IMR-90 (cell line): ENCODE data around the gene EPN1. TPM values are rescaled to one million over a fixed set of nuclear protein-coding genes. Genes with fewer than 3 reads are reported as not detected.

Source experiments
- ATAC-seq: fragments of 200-7000 bp; cut with Tn5 transposase; 2 replicates; pipeline ENCODE4 v1.9.1; 2020; ENCODE audit warnings: low read depth, mild to moderate bottlenecking, moderate library complexity
- BruUV-seq: library from RNA; stranded (reverse); fragments of 400-500 nt; replicated peaks from 2 replicates; lab custom pipeline; 2021; lab: Mats Ljungman, UMichigan
- CTCF ChIA-PET: fragments of 300-600 bp; formaldehyde crosslinking; extraction: SDS; loops from one replicate; lab custom pipeline; 2021; ENCODE audit warnings: antibody characterized with exemption; lab: Yijun Ruan, JAX
- POLR2A ChIA-PET: fragments of 300-600 bp; sonication (Branson Sonifier 250); formaldehyde crosslinking; loops from one replicate; lab custom pipeline; 2022; ENCODE audit warnings: antibody characterized with exemption; ENCODE audit not compliant: unreplicated experiment; lab: Charles Lee
- DNase-seq: peaks from one replicate; pipeline ENCODE4 v3.0.0; 2013
- H2AFZ ChIP-seq: replicated peaks from 2 replicates; pipeline ENCODE3; 2013; ENCODE audit warnings: low read length, mild to moderate bottlenecking; ENCODE audit not compliant: poor library complexity
- H2AK5ac ChIP-seq: 2 replicates; pipeline ENCODE4 v1.6.1; 2013; ENCODE audit warnings: low read depth, low read length, inconsistent platforms
- H2AK9ac ChIP-seq: replicated peaks from 2 replicates; pipeline ENCODE3; 2013; ENCODE audit warnings: mild to moderate bottlenecking, low read depth, low read length, moderate library complexity; ENCODE audit not compliant: poor library complexity
- H2BK120ac ChIP-seq: 2 replicates; pipeline ENCODE4 v1.6.1; 2013; ENCODE audit warnings: low read depth, low read length, inconsistent platforms
- H2BK15ac ChIP-seq: 3 replicates; pipeline ENCODE4 v1.6.1; 2013; ENCODE audit warnings: low read depth, low read length, inconsistent platforms
- H2BK20ac ChIP-seq: 2 replicates; pipeline ENCODE4 v1.6.1; 2013; ENCODE audit warnings: low read depth, mild to moderate bottlenecking, inconsistent platforms, low read length, moderate library complexity
- H2BK5ac ChIP-seq: 2 replicates; pipeline ENCODE4 v1.6.1; 2013; ENCODE audit warnings: mild to moderate bottlenecking, low read depth, low read length, inconsistent platforms; ENCODE audit not compliant: poor library complexity, severe bottlenecking
- H3K14ac ChIP-seq: replicated peaks from 2 replicates; pipeline ENCODE4 v1.6.1; 2013; ENCODE audit warnings: low read depth, low read length, inconsistent platforms
- H3K18ac ChIP-seq: 2 replicates; pipeline ENCODE4 v1.6.1; 2013; ENCODE audit warnings: low read depth, low read length, control low read depth
- H3K23ac ChIP-seq: 2 replicates; pipeline ENCODE4 v1.6.1; 2013; ENCODE audit warnings: low read depth, low read length, inconsistent platforms
- H3K27ac ChIP-seq: 2 replicates; pipeline ENCODE4 v1.5.1; 2013; ENCODE audit warnings: mild to moderate bottlenecking, control low read depth, low read length; ENCODE audit not compliant: insufficient read depth
- H3K27me3 ChIP-seq: 2 replicates; pipeline ENCODE4 v1.6.1; 2013; ENCODE audit warnings: low read length; ENCODE audit not compliant: control insufficient read depth, insufficient read depth
- H3K36me3 ChIP-seq: 2 replicates; pipeline ENCODE4 v1.6.1; 2013; ENCODE audit warnings: low read length, mixed read lengths; ENCODE audit not compliant: control insufficient read depth, insufficient read depth
- H3K4ac ChIP-seq: 2 replicates; pipeline ENCODE4 v1.6.1; 2013; ENCODE audit warnings: low read depth, low read length, inconsistent platforms
- H3K4me1 ChIP-seq: 2 replicates; pipeline ENCODE4 v1.6.1; 2013; ENCODE audit warnings: low read length, mixed read lengths; ENCODE audit not compliant: control insufficient read depth, insufficient read depth
- H3K4me2 ChIP-seq: 2 replicates; pipeline ENCODE4 v1.6.1; 2013; ENCODE audit warnings: low read depth, mild to moderate bottlenecking, control low read depth, low read length, moderate library complexity
- H3K4me3 ChIP-seq: 2 replicates; pipeline ENCODE4 v1.5.1; 2013; ENCODE audit warnings: low read depth, mild to moderate bottlenecking, control low read depth, low read length, moderate library complexity; ENCODE audit not compliant: insufficient read depth
- H3K56ac ChIP-seq: 2 replicates; pipeline ENCODE4 v1.6.1; 2013; ENCODE audit warnings: low read length, inconsistent platforms; ENCODE audit not compliant: insufficient read depth; ENCODE audit errors: extremely low read depth
- H3K79me1 ChIP-seq, 2 experiments: 2 replicates each; pipeline ENCODE4 v1.6.1; 2013; ENCODE audit warnings: low read length in 2 of 2, inconsistent platforms in 1 of 2, low read depth in 1 of 2
- H3K9ac ChIP-seq: 2 replicates; pipeline ENCODE4 v1.6.1; 2013; ENCODE audit warnings: low read depth, low read length, control low read depth
- H3K9me1 ChIP-seq: 2 replicates; pipeline ENCODE4 v1.6.1; 2013; ENCODE audit warnings: low read length, inconsistent platforms; ENCODE audit not compliant: insufficient read depth
- H3K9me3 ChIP-seq: 2 replicates; pipeline ENCODE4 v1.6.1; 2013; ENCODE audit warnings: low read length; ENCODE audit not compliant: control insufficient read depth, insufficient read depth
- H4K20me1 ChIP-seq: 2 replicates; pipeline ENCODE4 v1.6.1; 2013; ENCODE audit warnings: low read length, inconsistent platforms; ENCODE audit not compliant: insufficient read depth
- H4K5ac ChIP-seq: 2 replicates; pipeline ENCODE4 v1.6.1; 2013; ENCODE audit warnings: mild to moderate bottlenecking, low read depth, low read length, control low read depth
- H4K8ac ChIP-seq, 2 experiments: 2 replicates each; pipeline ENCODE4 v1.6.1; 2013; ENCODE audit warnings: low read depth in 2 of 2, low read length in 2 of 2, control low read depth in 1 of 2, inconsistent platforms in 1 of 2
- H4K91ac ChIP-seq: 2 replicates; pipeline ENCODE4 v1.6.1; 2013; ENCODE audit warnings: low read depth, low read length, inconsistent platforms; ENCODE audit not compliant: insufficient read depth
- BHLHE40 ChIP-seq: fragments of 150-350 bp; IDR thresholded peaks from 2 replicates; pipeline ENCODE4 v1.6.1; 2016; ENCODE audit warnings: mild to moderate bottlenecking, low read depth, low read length
- CEBPB ChIP-seq: IDR thresholded peaks from 2 replicates; pipeline ENCODE4 v1.6.1; 2012; ENCODE audit warnings: low read depth, low read length, improper control_type of control experiment
- CHD1 ChIP-seq: IDR thresholded peaks from 2 replicates; pipeline ENCODE4 v1.6.1; 2012; ENCODE audit warnings: low read depth, low read length, improper control_type of control experiment
- FOS ChIP-seq: fragments of 150-350 bp; IDR thresholded peaks from 2 replicates; pipeline ENCODE4 v1.6.1; 2016; ENCODE audit warnings: low read depth, low read length
- MAFK ChIP-seq: IDR thresholded peaks from 2 replicates; pipeline ENCODE4 v1.6.1; 2012; ENCODE audit warnings: low read depth, low read length, improper control_type of control experiment
- MAZ ChIP-seq: IDR thresholded peaks from 2 replicates; pipeline ENCODE4 v1.6.1; 2012; ENCODE audit warnings: low read depth, mild to moderate bottlenecking, low read length, improper control_type of control experiment, moderate library complexity, borderline replicate concordance
- MXI1 ChIP-seq: IDR thresholded peaks from 2 replicates; pipeline ENCODE4 v1.6.1; 2012; ENCODE audit warnings: low read depth, mild to moderate bottlenecking, low read length, moderate library complexity, borderline replicate concordance
- NFE2L2 ChIP-seq: fragments of 150-350 bp; IDR thresholded peaks from 2 replicates; pipeline ENCODE4 v1.6.1; 2016; ENCODE audit warnings: low read depth, mild to moderate bottlenecking, low read length
- POLR2A ChIP-seq: IDR thresholded peaks from 2 replicates; pipeline ENCODE4 v1.6.1; 2012; ENCODE audit warnings: mild to moderate bottlenecking, low read depth, low read length
- RAD21 ChIP-seq: IDR thresholded peaks from 2 replicates; pipeline ENCODE4 v1.6.1; 2012; ENCODE audit warnings: low read length, improper control_type of control experiment
- RFX5 ChIP-seq: IDR thresholded peaks from 2 replicates; pipeline ENCODE4 v1.8.0; 2012; ENCODE audit warnings: low read depth, mild to moderate bottlenecking, low read length, moderate library complexity
- SMC3 ChIP-seq: fragments of 150-350 bp; IDR thresholded peaks from 2 replicates; pipeline ENCODE4 v1.6.1; 2016; ENCODE audit warnings: low read depth, mild to moderate bottlenecking, antibody characterized with exemption, low read length, moderate library complexity
- WGBS, 2 experiments: methylation state at CpG; one replicate each; pipeline versions ENCODE4 v1.1.5 to v1.1.7; 2013; ENCODE audit warnings: missing lambda C conversion rate in 2 of 2; ENCODE audit not compliant: insufficient read length in 1 of 2; ENCODE audit errors: extremely low coverage in 2 of 2; 5-methylcytosine and 5-hydroxymethylcytosine counted together
- dilution Hi-C: fragments of 300-500 bp; cut with HindIII; formaldehyde crosslinking; loops from one replicate; pipeline ENCODE4 v1.14.3; 2018; ENCODE audit warnings: low sequenced_read_pairs; ENCODE audit not compliant: unreplicated experiment
- in situ Hi-C: fragments of 300-500 bp; cut with MboI; formaldehyde crosslinking; loops from 3 replicates; pipeline ENCODE4 v1.14.3; 2019; ENCODE audit warnings: low sequenced_read_pairs, inconsistent platforms, mixed read lengths
- intact Hi-C: fragments of 100-400 bp; cut with micrococcal nuclease; formaldehyde crosslinking; loops from 2 replicates; pipeline ENCODE4 v1.10.0; 2022
- polyA plus RNA-seq, 3 experiments: library from polyadenylated mRNA; depleted of rRNA; stranded (reverse); fragments of >200 nt; gene quantifications; 2 replicates each; pipeline ENCODE4 v1.2.3, GENCODE V29; 2012; ENCODE audit warnings: low replicate concordance in 1 of 3
- total RNA-seq: library from RNA; depleted of rRNA; stranded (reverse); fragments of >200 nt; gene quantifications from 2 replicates; pipeline ENCODE4 v1.2.3, GENCODE V29; 2012
- TF ChIP-seq, protein P1 (sequence below): conservative IDR thresholded peaks from 2 replicates; pipeline ENCODE4 v1.5.1; 2012; ENCODE audit warnings: mild to moderate bottlenecking, low read depth, low read length, improper control_type of control experiment
- TF ChIP-seq, protein P2 (sequence below): fragments of 150-350 bp; IDR thresholded peaks from 2 replicates; pipeline ENCODE4 v1.6.1; 2016; ENCODE audit warnings: low read depth, mild to moderate bottlenecking, low read length, moderate library complexity, borderline replicate concordance

Gene EPN1
- total and polyA plus RNA-seq, 2 of the 4 experiments (the other 2 are of a cell fraction) = 19.0 to 122 TPM

DNA sequence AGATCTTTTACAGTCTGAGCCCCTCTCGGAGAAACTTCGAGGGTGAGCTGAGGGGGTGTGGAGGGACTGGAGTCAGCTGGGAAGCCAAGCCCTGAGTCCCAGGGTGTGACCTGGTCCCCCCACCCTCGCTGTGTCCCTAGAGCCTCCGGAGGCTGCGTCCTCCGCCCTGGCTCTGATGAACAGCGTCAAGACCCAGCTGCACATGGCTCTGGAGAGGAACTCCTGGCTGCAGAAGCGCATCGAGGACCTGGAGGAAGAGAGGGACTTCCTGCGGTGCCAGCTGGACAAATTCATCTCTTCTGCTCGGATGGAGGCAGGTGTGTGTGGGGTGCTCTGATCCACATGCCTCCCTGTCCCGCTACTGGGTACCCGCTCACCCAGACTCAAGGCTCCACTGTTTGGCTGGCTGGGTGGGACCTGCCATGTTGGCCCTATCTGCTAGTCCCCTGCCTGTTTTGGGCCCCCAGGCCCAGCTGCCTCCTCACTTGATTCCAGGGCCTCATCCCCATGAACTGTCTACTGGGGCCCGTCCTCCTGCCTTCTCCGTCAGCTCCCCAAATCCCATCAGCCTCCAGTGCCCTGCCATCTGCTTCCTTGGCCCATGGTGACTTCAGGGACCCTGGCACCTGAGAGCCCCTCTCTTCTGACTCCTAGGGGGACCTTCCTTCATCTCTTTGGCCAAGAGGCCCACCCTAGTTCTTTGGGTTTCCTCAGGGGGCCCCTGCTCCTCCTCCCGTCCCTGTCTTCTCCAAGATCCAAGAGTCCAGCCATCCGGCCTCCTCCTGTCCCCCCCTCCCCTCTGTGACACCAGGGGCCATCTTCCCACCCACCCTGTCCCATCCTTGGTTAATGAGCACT lies 25.5 kb upstream of the EPN1 start:
- dilution Hi-C loops = no loop called here
- 98% methylated on average over 6 of the region's 17 CpGs; no CpG with 5 or more reads in 1 of the 2 experiments for WGBS, 2 experiments
- ATAC-seq (no peak), DNase-seq (no peak)
- peak overlapping the region; percentile 48 for H2AFZ ChIP-seq
- in situ Hi-C loops = loop anchor here (25.0 kb wide), 4 partner anchors 362 to 1512 kb away; partner anchors contain the start of genes BRSK1, CDC42EP5, CNOT3 and HSPBP1
- no peak overlapping the region for H3K23ac ChIP-seq
- H3K18ac ChIP-seq = no peak overlapping the region
- H3K4me3 ChIP-seq = peak overlapping the region; percentile 86; the same call in 1 of the 2 replicates
- H3K9me1 ChIP-seq = no peaks in the 10 kb centered on the region
- CTCF ChIA-PET = no interaction called here
- peaks cover 6% of the 10 kb centered on the region for H3K4me1 ChIP-seq
- no peak overlapping the region for H2BK5ac ChIP-seq
- no peak overlapping the region for H3K27ac ChIP-seq
- H2BK120ac ChIP-seq = no peak overlapping the region
- H4K91ac ChIP-seq = no peak overlapping the region
- H2BK15ac ChIP-seq = no peak overlapping the region
- 0 out of 2 replicates have a peak overlapping the region, but pooled peaks have one; percentile 95 for H3K9ac ChIP-seq
- H3K79me1 ChIP-seq = peaks cover 18 to 38% of the 10 kb centered on the region in 2 experiments
- H4K20me1 ChIP-seq = peaks cover 2% of the 10 kb centered on the region
- no peak overlapping the region for H4K8ac ChIP-seq
- H3K56ac ChIP-seq = no peak overlapping the region
- no peaks in the 10 kb centered on the region for H3K9me3 ChIP-seq
- no peak overlapping the region for H3K4ac ChIP-seq
- peak overlapping the region; percentile 99; the same call in 1 of the 2 replicates for H3K4me2 ChIP-seq
- H2AK9ac ChIP-seq = peak overlapping the region; percentile 100
- H3K14ac ChIP-seq = no peak overlapping the region
- peaks cover 19% of the 10 kb centered on the region for H3K36me3 ChIP-seq
- intact Hi-C loops = no loop called here
- H4K5ac ChIP-seq = no peak overlapping the region
- H2BK20ac ChIP-seq = no peak overlapping the region
- no peaks in the 10 kb centered on the region for H3K27me3 ChIP-seq
- POLR2A ChIA-PET = interaction anchor here (0.6 kb wide), 1 partner anchor 32 kb away, joined by 12 read pairs; no protein-coding TSS in a partner anchor
- peak overlapping the region; percentile 98; the same call in 1 of the 2 replicates for H2AK5ac ChIP-seq
- no TSS peak for BruUV-seq
- TF ChIP-seq POLR2A (no peak), RAD21 (no peak), FOS (no peak), CHD1 (no peak), NFE2L2 (no peak), CEBPB (no peak), MXI1 (no peak), SMC3 (no peak), BHLHE40 (no peak), RFX5 (no peak), MAFK (no peak), MAZ (no peak)
- TF ChIP-seq, protein P1, sequence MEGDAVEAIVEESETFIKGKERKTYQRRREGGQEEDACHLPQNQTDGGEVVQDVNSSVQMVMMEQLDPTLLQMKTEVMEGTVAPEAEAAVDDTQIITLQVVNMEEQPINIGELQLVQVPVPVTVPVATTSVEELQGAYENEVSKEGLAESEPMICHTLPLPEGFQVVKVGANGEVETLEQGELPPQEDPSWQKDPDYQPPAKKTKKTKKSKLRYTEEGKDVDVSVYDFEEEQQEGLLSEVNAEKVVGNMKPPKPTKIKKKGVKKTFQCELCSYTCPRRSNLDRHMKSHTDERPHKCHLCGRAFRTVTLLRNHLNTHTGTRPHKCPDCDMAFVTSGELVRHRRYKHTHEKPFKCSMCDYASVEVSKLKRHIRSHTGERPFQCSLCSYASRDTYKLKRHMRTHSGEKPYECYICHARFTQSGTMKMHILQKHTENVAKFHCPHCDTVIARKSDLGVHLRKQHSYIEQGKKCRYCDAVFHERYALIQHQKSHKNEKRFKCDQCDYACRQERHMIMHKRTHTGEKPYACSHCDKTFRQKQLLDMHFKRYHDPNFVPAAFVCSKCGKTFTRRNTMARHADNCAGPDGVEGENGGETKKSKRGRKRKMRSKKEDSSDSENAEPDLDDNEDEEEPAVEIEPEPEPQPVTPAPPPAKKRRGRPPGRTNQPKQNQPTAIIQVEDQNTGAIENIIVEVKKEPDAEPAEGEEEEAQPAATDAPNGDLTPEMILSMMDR = no peak
- TF ChIP-seq, protein P2, sequence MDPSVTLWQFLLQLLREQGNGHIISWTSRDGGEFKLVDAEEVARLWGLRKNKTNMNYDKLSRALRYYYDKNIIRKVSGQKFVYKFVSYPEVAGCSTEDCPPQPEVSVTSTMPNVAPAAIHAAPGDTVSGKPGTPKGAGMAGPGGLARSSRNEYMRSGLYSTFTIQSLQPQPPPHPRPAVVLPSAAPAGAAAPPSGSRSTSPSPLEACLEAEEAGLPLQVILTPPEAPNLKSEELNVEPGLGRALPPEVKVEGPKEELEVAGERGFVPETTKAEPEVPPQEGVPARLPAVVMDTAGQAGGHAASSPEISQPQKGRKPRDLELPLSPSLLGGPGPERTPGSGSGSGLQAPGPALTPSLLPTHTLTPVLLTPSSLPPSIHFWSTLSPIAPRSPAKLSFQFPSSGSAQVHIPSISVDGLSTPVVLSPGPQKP = no peak
